GM23338 (cell line): ENCODE measurements around the gene NUFIP2.

Source experiments
- CREB1 ChIP-seq: fragments of 250-450 bp; sonication (Bioruptor Pico); IDR thresholded peaks from 2 replicates; pipeline ENCODE4 v1.5.0; 2020; ENCODE audit warnings: low read depth, mild to moderate bottlenecking, moderate library complexity
- EZH2 ChIP-seq: fragments of 200-600 bp; sonication (generic); IDR thresholded peaks from one replicate; pipeline ENCODE4 v1.8.0; 2017; ENCODE audit warnings: antibody characterized with exemption, mild to moderate bottlenecking, low read depth; ENCODE audit not compliant: unreplicated experiment
- EZH2phosphoT487 ChIP-seq: fragments of 200-600 bp; sonication (generic); IDR thresholded peaks from one replicate; pipeline ENCODE4 v1.8.1; 2018; ENCODE audit warnings: antibody characterized with exemption; ENCODE audit not compliant: unreplicated experiment
- JUNB ChIP-seq: IDR thresholded peaks from one replicate; pipeline ENCODE4 v1.6.1; 2016; ENCODE audit warnings: antibody characterized with exemption; ENCODE audit not compliant: unreplicated experiment
- NANOG ChIP-seq: IDR thresholded peaks from 2 replicates; pipeline ENCODE4 v1.6.1; 2016; ENCODE audit warnings: antibody characterized with exemption, borderline replicate concordance
- POLR2AphosphoS5 ChIP-seq: IDR thresholded peaks from 2 replicates; pipeline ENCODE4 v1.6.1; 2016; ENCODE audit warnings: antibody characterized with exemption, low read depth
- REST ChIP-seq: IDR thresholded peaks from one replicate; pipeline ENCODE4 v1.6.1; 2018; ENCODE audit warnings: antibody characterized with exemption; ENCODE audit not compliant: unreplicated experiment
- ZNF114 ChIP-seq: fragments of 250-450 bp; sonication (Bioruptor Pico); IDR thresholded peaks from 2 replicates; pipeline ENCODE4 v1.5.0; 2020; ENCODE audit warnings: mild to moderate bottlenecking, moderate library complexity
- TF ChIP-seq, protein P1 (sequence below), 2 experiments: fragments of 200-600 bp in 1 of 2; sonication (generic) in 1 of 2; conservative IDR thresholded peaks; 2 replicates each; pipeline versions ENCODE4 v1.5.1 to v1.6.1; 2016 to 2017; ENCODE audit warnings: antibody characterized with exemption in 2 of 2, low read depth in 2 of 2, mild to moderate bottlenecking in 2 of 2, moderate library complexity in 1 of 2

- TF ChIP-seq, protein P1, sequence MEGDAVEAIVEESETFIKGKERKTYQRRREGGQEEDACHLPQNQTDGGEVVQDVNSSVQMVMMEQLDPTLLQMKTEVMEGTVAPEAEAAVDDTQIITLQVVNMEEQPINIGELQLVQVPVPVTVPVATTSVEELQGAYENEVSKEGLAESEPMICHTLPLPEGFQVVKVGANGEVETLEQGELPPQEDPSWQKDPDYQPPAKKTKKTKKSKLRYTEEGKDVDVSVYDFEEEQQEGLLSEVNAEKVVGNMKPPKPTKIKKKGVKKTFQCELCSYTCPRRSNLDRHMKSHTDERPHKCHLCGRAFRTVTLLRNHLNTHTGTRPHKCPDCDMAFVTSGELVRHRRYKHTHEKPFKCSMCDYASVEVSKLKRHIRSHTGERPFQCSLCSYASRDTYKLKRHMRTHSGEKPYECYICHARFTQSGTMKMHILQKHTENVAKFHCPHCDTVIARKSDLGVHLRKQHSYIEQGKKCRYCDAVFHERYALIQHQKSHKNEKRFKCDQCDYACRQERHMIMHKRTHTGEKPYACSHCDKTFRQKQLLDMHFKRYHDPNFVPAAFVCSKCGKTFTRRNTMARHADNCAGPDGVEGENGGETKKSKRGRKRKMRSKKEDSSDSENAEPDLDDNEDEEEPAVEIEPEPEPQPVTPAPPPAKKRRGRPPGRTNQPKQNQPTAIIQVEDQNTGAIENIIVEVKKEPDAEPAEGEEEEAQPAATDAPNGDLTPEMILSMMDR (conservative IDR thresholded peaks at IDR 0.05; ENCODE audit: low read depth in 2 of 2), result no peak
- no peak for TF ChIP-seq JUNB
- TF ChIP-seq CREB1, result no peak
- TF ChIP-seq EZH2, result no peak
- no peak for TF ChIP-seq REST
- no peak for TF ChIP-seq EZH2phosphoT487
- no peak for TF ChIP-seq POLR2AphosphoS5
- TF ChIP-seq ZNF114, result no peak
- no peak for TF ChIP-seq NANOG
These were observed 10.0 kb downstream of the NUFIP2 start for GRCh38 chr17:29283961-29284360.
